ENCODE data around the gene CD226.

DNA sequence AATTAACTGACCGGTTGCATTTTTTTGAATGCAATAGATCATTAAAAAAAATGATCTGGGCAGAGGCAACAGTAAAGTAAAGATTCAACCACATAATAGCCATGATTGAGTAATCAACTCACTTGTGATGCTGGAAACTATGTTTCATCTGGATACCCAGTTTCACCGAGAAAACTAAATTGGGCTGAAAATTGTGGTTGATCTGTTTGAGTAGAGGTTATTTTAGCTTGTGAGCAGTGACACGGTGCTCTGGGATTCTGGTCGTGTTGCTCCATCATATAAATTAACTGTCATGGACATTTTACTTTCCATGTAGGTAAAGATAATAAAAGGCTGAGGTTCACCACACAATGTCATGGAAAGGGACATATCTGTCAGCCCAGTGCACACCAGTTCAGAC is 58.7 kb downstream of the CD226 start:
- TF ChIP-seq PTBP1 (IDR thresholded peaks at IDR 0.05; ENCODE audit: low read depth, low read length, poor library complexity, severe bottlenecking) (no peak), NPAS2 (CRISPR knock-in tag; IDR thresholded peaks at IDR 0.05; ENCODE audit: borderline replicate concordance) (no peak), FOXK2 (IDR thresholded peaks at IDR 0.05) (no peak), ZMAT5 (CRISPR knock-in tag; IDR thresholded peaks at IDR 0.05; ENCODE audit: borderline replicate concordance, low read depth) (no peak), NFE2L1 (CRISPR knock-in tag; IDR thresholded peaks at IDR 0.05; ENCODE audit: borderline replicate concordance) (no peak), TCF7 (IDR thresholded peaks at IDR 0.05; ENCODE audit: low read depth) (no peak)
